ENCODE measurements around the gene ARHGAP28.

DNA sequence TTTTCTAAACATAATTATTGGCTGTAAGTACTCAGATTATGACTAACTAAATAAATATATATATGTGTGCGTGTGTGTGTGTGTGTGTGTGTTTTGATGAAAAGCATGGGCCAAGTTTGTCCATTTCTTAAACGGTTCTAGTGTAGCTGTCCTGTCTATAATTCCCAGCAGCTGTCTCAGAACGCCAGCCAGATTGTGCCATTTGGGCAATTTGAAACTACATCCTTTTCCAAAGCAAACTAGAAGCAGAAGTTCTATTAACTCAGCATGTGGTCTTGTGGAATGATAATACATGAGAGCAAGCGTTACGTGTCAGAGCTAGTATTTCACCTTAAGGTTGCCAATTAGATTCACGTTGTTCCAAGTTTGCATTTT lies 1.7 kb downstream of the ARHGAP28 start:
- no peak for TF ChIP-seq POLR2AphosphoS5 (IDR thresholded peaks at IDR 0.05; ENCODE audit: insufficient read depth in 1 of 2, low read depth in 1 of 2)
- TF ChIP-seq, protein P1, sequence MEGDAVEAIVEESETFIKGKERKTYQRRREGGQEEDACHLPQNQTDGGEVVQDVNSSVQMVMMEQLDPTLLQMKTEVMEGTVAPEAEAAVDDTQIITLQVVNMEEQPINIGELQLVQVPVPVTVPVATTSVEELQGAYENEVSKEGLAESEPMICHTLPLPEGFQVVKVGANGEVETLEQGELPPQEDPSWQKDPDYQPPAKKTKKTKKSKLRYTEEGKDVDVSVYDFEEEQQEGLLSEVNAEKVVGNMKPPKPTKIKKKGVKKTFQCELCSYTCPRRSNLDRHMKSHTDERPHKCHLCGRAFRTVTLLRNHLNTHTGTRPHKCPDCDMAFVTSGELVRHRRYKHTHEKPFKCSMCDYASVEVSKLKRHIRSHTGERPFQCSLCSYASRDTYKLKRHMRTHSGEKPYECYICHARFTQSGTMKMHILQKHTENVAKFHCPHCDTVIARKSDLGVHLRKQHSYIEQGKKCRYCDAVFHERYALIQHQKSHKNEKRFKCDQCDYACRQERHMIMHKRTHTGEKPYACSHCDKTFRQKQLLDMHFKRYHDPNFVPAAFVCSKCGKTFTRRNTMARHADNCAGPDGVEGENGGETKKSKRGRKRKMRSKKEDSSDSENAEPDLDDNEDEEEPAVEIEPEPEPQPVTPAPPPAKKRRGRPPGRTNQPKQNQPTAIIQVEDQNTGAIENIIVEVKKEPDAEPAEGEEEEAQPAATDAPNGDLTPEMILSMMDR (IDR thresholded peaks at IDR 0.05), result no peak
- TF ChIP-seq POLR2A (IDR thresholded peaks at IDR 0.05), result no peak

All from vagina (tissue), 2 donors.